Smooth muscle cell (in vitro differentiated cells): Measurements from ENCODE around the gene ELOVL5. TPM values are rescaled to one million over a fixed set of nuclear protein-coding genes. Genes with fewer than 3 reads are reported as not detected.

Source experiments
- DNase-seq: peaks from one replicate; lab custom pipeline; 2025; ENCODE audit not compliant: unreplicated experiment; lab: John Stamatoyannopoulos, UW
- H2AFZ ChIP-seq: fragments of 200-600 bp; sonication (generic); 2 replicates; pipeline ENCODE4 v1.6.0; 2016; ENCODE audit warnings: antibody characterized with exemption, low read depth, mild to moderate bottlenecking
- H3F3A ChIP-seq: fragments of 200-600 bp; sonication (generic); 2 replicates; pipeline ENCODE4 v1.6.0; 2017; ENCODE audit warnings: antibody characterized with exemption, low read depth
- H3K27ac ChIP-seq: fragments of 200-600 bp; sonication (generic); 2 replicates; pipeline ENCODE4 v1.5.1; 2016; ENCODE audit warnings: low read depth, mild to moderate bottlenecking
- H3K27me3 ChIP-seq: fragments of 200-600 bp; sonication (generic); 2 replicates; pipeline ENCODE4 v1.6.1; 2016; ENCODE audit warnings: low read depth, mild to moderate bottlenecking
- H3K36me3 ChIP-seq: fragments of 200-600 bp; sonication (generic); 2 replicates; pipeline ENCODE4 v1.5.1; 2016; ENCODE audit warnings: low read depth
- H3K4me1 ChIP-seq: fragments of 200-600 bp; sonication (generic); 2 replicates; pipeline ENCODE4 v1.5.1; 2016; ENCODE audit warnings: low read depth
- H3K4me2 ChIP-seq: fragments of 200-600 bp; sonication (generic); 2 replicates; pipeline ENCODE4 v1.6.0; 2016; ENCODE audit warnings: mild to moderate bottlenecking
- H3K4me3 ChIP-seq: fragments of 200-600 bp; sonication (generic); 2 replicates; pipeline ENCODE4 v1.5.1; 2016; ENCODE audit warnings: mild to moderate bottlenecking
- H3K79me2 ChIP-seq: fragments of 200-600 bp; sonication (generic); 2 replicates; pipeline ENCODE4 v1.6.0; 2016; ENCODE audit warnings: low read depth, mild to moderate bottlenecking
- H3K9ac ChIP-seq: fragments of 200-600 bp; sonication (generic); 2 replicates; pipeline ENCODE4 v1.6.0; 2016; ENCODE audit warnings: low read depth
- H3K9me3 ChIP-seq: fragments of 200-600 bp; sonication (generic); replicated peaks from 2 replicates; pipeline ENCODE4 v1.5.1; 2016; ENCODE audit warnings: low read depth
- H4K20me1 ChIP-seq: fragments of 200-600 bp; sonication (generic); 2 replicates; pipeline ENCODE4 v1.6.0; 2016; ENCODE audit warnings: low read depth
- CTCF ChIP-seq: fragments of 200-600 bp; sonication (generic); IDR thresholded peaks from 2 replicates; pipeline ENCODE4 v1.5.1; 2017; ENCODE audit warnings: borderline replicate concordance, mild to moderate bottlenecking, antibody characterized with exemption; ENCODE audit not compliant: insufficient read depth, poor library complexity, severe bottlenecking
- WGBS: methylation state at CpG from one replicate; pipeline ENCODE4 v1.1.7; 2016; ENCODE audit warnings: low lambda C conversion rate; 5-methylcytosine and 5-hydroxymethylcytosine counted together
- polyA plus RNA-seq: library from polyadenylated mRNA; unstranded; fragments of >200 nt; fragmentation: Nextera tagmentation; extraction: Ambion mirVana; gene quantifications from 2 replicates; pipeline ENCODE4 v1.2.1, GENCODE V29; 2016
- total RNA-seq: library from RNA; depleted of rRNA; stranded (reverse); fragments of >200 nt; gene quantifications from 2 replicates; pipeline ENCODE4 v1.2.3, GENCODE V29; 2014

The ELOVL5 gene
- total and polyA plus RNA-seq, 2 experiments from 2014 or later: 71.9 to 79.2 TPM

DNA sequence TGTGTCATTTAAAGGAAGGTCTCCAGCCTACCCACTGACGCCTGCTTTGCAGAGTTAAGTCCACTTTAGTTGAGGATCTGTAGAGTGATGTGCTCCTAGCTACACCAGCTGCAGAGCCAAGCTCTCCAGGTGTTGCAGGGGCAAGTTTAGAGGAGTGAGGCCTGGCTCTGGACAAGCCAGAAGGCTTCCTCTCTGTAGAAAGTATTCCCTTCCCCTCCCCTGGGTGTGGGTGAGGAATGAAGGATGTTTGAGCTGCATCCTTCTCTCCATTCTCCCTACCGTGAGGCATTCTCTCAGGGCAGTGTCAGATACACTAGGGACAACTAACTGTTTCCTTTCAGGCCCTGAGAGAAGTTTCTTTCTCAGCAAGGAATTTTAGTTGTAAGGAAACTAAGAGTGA lies 66.5 kb downstream of the ELOVL5 start:
- Histone ChIP-seq H3K4me2 (no peak overlapping the region), H3K27me3 (no peaks in the 10 kb centered on the region), H2AFZ (no peak overlapping the region), H3K9ac (no peak overlapping the region), H3K9me3 (no peaks in the 10 kb centered on the region), H3K36me3 (peaks cover 5% of the 10 kb centered on the region), H4K20me1 (peaks cover 43% of the 10 kb centered on the region), H3K4me1 (peaks cover under 1% of the 10 kb centered on the region), H3K4me3 (no peak overlapping the region), H3F3A (no peaks in the 10 kb centered on the region), H3K27ac (no peak overlapping the region), H3K79me2 (no peaks in the 10 kb centered on the region)
- 68% methylated on average over 2 of the region's 2 CpGs for WGBS
- no peak for DNase-seq
- no peak for TF ChIP-seq CTCF

- Histone ChIP-seq H3K9me3 (no peaks in the 10 kb centered on the region), H3K27me3 (no peaks in the 10 kb centered on the region), H3F3A (no peaks in the 10 kb centered on the region), H3K36me3 (peaks cover 5% of the 10 kb centered on the region), H3K27ac (no peak overlapping the region), H3K4me2 (no peak overlapping the region), H2AFZ (no peak overlapping the region), H3K79me2 (no peaks in the 10 kb centered on the region), H4K20me1 (peaks cover 43% of the 10 kb centered on the region), H3K4me3 (no peak overlapping the region), H3K9ac (no peak overlapping the region), H3K4me1 (no peaks in the 10 kb centered on the region)
- WGBS: 96% methylated on average over 3 of the region's 3 CpGs
- DNase-seq: no peak
- TF ChIP-seq CTCF: no peak
These were observed 67.1 kb downstream of the ELOVL5 start for GRCh38 chr6:53281518-53282215.

- H3K27ac ChIP-seq: no peak overlapping the region
- peaks cover 5% of the 10 kb centered on the region for H3K36me3 ChIP-seq
- H3K27me3 ChIP-seq: no peaks in the 10 kb centered on the region
- no peaks in the 10 kb centered on the region for H3K9me3 ChIP-seq
- no peak overlapping the region for H3K4me2 ChIP-seq
- H3K9ac ChIP-seq: no peak overlapping the region
- DNase-seq: no peak
- no peaks in the 10 kb centered on the region for H3F3A ChIP-seq
- no peak overlapping the region for H2AFZ ChIP-seq
- H4K20me1 ChIP-seq: peaks cover 48% of the 10 kb centered on the region
- no peak for TF ChIP-seq CTCF
- H3K79me2 ChIP-seq: no peaks in the 10 kb centered on the region
- H3K4me1 ChIP-seq: no peaks in the 10 kb centered on the region
- no peak overlapping the region for H3K4me3 ChIP-seq
- 97% methylated on average over 2 of the region's 2 CpGs for WGBS
These were observed 68.5 kb downstream of the ELOVL5 start for GRCh38 chr6:53280207-53280606.

GRCh38 chr6:53279293-53279692 lies 69.5 kb downstream of the ELOVL5 start:
- no peak overlapping the region for H3K4me3 ChIP-seq
- H3K4me1 ChIP-seq: no peaks in the 10 kb centered on the region
- no peak overlapping the region for H3K4me2 ChIP-seq
- no peak overlapping the region for H2AFZ ChIP-seq
- no peaks in the 10 kb centered on the region for H3K27me3 ChIP-seq
- peaks cover 48% of the 10 kb centered on the region for H4K20me1 ChIP-seq
- no peaks in the 10 kb centered on the region for H3F3A ChIP-seq
- H3K9ac ChIP-seq: no peak overlapping the region
- no peaks in the 10 kb centered on the region for H3K9me3 ChIP-seq
- no peak for DNase-seq
- H3K27ac ChIP-seq: no peak overlapping the region
- H3K79me2 ChIP-seq: no peaks in the 10 kb centered on the region
- peaks cover 6% of the 10 kb centered on the region for H3K36me3 ChIP-seq
- 95% methylated on average over 3 of the region's 3 CpGs for WGBS
- no peak for TF ChIP-seq CTCF
